HG02571 (cell line): Measurements from ENCODE around the gene BMP5.
"Not testable (repeated sequence)": the region's sequence is repeated elsewhere in the genome, so short reads cannot be mapped to it uniquely, and the experiment has no call there.

Experiments used
- ATAC-seq: cut with Tn5 transposase; IDR thresholded peaks from one replicate; pipeline ENCODE4 v1.9.1; 2021; ENCODE audit warnings: mild to moderate bottlenecking, moderate library complexity; ENCODE audit not compliant: unreplicated experiment

Gene BMP5

DNA sequence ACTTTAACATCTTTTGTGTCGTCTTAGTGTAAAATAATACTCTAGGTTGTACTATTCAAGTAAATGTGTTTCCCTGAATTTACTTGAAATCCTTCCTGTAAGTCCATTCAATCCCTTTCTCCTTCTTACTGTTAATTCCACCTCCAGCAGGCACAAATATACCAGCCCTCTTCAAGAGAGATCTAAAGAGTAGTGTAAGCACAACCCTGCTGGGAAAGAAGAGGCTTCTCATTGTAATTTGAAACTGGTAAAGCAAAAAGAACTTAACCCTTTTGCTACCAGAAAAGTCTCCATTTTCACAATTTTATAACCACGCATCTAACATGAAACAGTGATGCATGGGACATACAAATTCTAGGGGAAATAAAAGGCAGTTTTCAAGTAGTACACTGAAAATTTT, at the start of gene BMP5:
Gene BMP5 (minus strand): TSS at position 191 of the 400 bp plus-strand sequence. CDS start 725 bp downstream, outside the sequence.
- ATAC-seq = no peak

DNA sequence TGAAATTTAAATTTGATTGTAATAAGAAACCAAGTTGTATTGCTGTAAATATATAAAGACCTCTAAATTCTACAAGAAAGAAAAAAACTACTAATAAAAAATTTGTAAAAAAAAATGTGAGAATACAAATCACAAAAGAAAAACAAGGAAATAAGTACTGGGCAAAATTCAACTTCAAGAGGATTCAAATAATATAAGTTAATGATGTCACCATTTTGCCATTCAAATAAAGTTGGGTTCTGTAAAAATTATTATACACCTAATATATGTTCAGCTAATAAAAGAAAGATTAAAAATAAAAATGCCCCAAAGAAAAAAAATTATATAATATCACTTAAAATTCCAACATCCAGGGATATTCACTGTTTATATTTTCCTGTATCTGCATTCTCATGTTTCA, 47.0 kb upstream of the BMP5 start:
- no peak for ATAC-seq

DNA sequence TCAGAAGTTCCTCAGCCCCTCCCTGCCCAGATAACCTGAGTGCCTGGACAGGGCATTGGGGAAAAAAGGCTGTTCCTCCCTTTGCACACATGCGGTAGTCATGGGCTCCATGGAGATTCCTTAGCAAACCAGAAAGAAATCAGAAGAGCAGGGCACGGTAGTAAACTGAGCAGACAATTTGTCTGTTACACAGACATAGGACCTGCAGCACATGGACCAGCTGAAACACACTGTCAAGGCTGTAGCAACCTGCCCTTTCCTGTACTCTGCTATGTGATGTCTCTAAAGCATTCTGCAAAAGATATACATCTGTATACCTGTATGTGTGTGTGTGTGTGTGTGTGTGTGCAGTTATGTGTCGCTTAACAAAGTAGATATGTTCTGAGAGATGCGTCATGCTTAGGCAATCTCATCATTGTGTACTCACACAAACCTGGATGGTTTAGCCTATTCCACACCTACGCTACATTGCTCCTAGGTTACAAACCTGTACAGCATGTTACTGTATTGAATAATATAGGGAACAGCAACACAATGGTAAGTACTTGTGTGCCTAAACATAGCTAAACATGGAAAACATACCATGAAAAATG, 44.4 kb upstream of the BMP5 start:
- ATAC-seq = no peak

DNA sequence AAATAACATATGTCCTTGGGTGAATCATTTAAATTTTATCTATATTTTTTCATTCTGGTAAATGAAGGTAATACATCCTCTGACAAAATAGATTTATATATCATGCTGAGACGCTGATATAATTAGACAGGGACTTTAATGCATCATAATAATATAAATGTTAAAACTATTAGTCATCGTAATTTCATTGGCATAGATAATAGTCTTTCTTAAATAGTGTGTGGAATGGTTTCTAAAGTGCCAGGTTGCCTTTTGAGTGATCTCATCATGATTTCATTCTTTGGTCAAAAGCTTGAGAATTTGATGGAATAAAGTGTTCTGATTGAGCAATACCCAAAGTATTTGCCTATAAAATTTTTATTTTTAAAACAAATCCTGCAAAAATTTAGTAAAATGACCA, 43.2 kb upstream of the BMP5 start:
- ATAC-seq = no peak

DNA sequence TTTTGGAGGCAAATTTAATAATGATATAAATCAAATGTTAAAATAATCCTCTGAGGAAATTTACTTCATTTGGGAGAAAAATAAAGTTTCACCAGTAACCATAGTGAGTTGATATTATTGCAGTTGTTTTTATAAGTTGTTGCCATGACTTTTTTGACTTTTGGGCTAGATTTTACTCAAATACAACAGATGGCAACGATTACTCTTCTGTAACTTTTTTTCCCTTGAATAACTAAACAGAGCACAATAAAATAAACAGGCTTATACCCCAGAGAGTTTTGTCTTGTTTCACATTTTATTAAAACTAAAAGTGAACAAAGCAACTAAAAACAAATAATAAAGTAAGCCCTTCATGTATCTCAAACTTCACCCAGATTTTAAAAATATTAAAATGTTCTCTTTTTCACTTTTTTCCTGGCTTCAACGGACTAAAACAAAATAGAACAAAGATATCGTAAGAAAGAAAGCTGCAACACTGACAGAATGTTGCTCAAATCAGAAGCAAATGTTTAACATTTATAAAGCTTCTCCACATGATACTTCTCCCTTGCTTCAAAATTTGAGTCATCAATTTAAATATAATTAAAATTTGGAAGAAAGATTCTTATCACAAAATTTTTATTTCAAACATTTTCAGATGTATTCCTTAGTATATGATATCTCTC, 42.5 kb upstream of the BMP5 start:
- ATAC-seq = no peak

DNA sequence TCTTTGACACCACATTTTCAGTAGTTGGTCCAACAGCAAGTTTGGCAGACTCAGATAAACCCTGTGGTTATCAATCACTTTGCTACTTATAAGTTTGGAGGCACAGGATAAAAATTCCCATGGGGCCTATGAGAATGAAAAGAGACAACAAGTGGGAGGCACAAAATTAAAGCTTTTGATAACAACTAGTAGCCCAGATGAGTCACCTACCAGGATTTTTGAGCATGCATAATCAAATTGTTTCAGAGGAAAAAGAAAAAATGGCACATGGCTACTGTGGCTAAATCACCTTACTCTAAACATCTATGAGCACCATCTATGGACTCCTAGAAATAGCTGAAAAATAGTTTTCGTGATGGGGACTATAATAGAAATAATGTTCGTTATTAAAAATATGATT, 40.8 kb upstream of the BMP5 start:
- no peak for ATAC-seq

DNA sequence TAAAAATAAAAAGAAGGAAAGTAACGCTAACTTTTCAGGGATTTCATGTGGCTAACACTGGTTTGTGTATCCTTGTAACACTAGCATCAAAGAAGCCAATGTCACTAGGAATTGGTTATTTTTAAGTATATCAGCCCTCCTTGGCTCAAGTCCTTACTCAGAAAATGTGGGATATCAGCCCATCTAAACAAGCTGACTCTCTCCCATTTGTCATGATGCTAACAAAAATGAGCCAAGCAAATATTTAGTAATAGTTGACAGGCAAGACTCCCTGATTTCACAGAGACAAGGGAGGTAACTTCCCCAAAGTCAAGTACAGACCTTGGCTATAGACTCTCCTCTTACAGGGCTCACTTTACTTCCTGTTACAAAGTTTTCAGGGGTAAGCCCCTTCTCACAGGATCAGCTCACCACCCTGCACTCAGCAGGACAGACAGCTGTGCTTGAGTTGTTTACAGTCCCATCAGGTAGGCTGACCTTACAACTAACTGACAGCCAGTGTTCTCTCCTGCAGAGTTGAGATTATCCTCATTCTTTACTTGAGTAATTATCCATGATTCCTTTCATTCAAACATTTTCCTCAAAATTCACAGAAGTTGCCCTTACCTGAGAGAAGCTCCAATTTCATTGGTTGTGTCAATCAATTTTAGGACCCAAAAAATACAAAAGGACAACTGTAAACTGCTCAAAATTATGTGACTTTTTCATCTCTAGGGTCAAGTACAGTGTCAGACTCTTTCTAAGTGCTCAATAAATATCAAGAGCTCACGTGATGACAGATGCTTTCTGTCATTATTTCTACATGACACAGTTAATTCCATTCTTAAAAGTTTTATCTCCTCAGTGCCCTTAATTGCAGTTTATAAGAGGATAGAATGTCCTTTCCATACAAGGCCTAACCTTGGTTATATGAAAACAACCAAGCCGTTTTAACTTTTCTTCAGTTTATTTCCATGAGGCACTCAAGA, 38.1 kb upstream of the BMP5 start:
- no peak for ATAC-seq

DNA sequence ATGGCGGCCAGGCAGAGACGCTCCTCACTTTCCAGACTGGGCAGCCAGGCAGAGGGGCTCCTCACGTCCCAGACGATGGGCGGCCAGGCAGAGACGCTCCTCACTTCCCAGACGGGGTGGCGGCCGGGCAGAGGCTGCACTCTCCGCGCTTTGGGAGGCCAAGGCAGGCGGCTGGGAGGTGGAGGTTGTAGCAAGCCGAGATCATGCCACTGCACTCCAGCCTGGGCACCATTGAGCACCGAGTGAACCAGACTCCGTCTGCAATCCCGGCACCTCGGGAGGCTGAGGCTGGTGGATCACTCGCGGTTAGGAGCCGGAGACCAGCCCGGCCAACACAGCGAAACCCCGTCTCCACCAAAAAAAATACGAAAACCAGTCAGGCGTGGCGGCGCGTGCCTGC, 35.1 kb upstream of the BMP5 start:
- ATAC-seq = not testable (repeated sequence)

DNA sequence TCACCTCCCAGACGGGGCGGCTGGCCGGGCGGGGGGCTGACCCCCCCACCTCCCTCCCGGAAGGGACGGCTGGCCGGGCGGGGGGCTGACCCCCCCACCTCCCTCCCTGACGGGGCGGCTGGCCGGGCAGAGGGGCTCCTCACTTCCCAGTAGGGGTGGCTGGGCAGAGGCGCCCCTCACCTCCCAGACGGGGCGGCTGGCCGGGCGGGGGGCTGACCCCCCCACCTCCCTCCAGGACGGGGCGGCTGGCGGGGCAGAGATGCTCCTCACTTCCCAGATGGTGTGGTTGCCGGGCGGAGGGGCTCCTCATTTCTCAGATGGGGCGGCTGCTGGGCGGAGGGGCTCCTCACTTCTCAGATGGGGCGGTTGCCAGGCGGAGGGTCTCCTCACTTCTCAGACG, 34.5 kb upstream of the BMP5 start:
- ATAC-seq = not testable (repeated sequence)

DNA sequence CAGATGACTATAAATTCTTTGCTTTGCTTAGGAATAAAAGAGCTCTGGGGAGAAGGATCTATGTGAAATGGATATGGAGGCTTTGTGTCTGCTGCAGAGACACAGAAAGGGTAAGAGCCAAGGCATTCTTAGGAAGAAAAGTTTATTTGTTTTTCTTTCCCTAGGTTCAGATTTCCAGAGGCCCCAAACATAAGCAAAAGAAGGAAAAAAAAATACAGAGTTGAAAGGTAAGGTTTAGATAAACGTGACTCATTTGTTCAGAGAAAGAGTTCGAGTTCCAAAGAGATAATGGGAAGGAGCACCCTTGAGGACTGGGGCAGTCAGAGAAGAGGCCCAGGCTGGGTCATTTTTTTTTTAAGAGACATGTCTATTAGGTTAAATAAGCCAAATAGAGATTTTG, 27.4 kb upstream of the BMP5 start:
- no peak for ATAC-seq

DNA sequence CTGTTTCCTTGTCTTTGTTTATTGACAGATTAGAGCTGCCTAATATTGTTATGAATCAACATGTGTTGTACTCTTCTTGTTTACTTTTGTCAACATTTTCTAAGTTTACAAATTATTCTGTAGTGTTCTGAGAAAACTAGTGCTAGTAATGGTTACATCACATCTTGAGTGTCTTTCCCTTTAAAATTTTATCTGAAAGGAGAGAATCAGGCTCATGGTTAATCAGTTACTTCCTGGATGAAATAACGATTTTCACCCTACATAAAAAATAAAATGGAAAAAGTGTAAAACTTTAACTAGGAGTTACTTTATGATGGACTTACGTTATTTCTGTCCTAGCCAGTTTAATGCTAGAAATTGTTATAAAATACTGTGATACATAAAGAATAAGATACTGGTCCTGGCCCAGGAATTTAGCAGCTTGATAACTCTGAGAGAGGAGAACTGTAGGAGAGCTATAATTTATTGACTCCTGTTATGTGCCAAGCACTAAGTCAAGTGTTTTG, 26.4 kb upstream of the BMP5 start:
- ATAC-seq = no peak

DNA sequence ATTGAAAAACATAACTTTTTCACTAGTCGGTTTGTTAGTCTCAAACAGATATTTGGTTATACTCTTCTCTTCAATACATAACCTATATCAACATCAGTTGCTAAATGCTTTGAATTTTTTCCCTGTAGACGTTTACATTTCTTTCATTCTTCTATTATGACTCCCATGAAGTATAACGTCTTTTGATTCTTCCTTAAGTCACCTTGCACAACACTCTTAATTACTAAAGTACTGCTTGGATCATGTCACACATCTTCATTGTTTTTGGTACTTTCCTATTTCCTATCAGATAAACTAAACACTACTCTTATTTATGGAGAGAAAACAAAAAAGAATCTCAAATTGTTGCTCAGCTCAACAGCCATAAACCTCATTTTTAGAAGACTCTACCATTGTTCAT, 23.0 kb upstream of the BMP5 start:
- ATAC-seq = no peak

DNA sequence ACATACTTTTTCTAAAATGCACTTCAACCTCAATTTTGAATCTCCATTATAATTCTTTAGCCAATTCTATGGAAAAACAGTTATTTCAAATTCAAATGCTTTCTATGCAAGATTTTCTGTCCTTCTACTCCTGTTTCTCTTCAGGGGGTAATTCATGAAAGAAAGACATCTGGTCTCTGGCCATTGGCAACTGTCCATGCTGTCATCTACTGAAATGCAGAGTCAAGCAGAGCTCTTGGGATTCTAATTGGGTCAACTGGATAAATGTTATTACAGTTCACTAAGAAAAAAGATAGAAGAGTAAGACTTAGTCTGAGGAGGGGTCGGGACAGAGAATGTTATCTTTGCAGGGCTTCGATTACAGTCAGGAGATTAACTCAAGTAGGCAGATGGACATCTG, 22.0 kb upstream of the BMP5 start:
- no peak for ATAC-seq

DNA sequence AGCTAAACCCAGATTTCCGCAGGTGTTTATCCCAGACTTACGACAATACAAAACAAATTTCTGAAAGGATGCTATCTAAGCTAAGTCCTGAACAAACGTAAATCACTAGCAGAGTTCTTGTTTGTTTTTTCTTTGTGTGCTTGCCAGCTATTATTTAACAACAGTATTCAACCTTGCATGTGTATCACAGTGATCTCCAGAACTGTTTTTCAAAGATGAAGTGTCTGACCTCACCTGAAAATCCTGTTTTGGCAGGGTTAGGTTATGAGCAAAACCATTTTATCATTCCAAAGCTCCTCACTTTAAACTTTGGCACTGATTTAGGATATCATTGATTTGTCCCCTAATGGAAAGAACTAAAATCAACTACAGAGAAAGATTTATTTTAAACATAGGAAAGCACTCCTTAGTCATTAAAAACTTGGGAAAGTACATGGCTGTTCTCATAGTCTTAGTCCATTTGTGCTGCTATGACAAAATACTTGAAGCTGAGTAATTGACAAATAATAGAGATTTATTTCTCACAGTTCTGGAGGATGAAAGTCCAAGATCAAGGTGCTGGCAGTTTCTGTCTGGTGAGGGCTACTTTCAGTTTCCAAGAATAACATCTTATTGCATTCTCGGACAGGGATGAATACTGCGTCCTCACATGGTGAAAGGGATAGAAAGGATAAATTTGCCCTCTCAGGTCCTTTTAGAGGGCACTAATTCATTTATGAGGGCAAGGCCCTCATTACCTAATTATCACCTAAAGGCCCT, 20.8 kb upstream of the BMP5 start:
- ATAC-seq = no peak

DNA sequence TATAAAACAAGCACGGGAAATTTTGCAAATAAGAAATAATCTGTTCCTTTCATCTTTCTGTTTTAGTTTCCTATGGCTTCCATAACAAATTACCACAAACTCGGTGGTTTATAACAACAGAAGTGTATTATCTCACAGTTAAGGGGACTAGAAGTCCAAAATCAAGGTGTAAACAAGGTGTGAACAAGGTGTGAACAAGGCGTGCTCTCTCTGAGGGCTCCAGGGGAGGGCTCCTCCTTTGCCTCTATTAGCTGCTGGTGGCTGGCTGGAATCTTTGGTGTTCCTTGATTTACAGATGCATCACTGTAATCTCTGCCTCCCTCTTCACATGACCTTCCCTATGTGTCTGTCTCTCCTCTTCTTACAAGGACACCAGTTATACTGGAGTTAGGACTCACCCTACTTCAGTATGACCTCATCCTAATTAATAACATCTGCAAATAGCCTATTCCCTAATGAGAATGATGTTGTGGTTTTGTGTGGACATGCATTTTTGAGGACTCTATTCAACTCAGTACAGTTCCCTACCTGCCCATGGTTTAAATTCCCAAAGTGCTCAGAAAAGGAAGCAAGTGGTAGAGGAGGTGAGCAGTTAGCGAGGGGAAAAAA, 17.5 kb upstream of the BMP5 start:
- ATAC-seq = no peak

DNA sequence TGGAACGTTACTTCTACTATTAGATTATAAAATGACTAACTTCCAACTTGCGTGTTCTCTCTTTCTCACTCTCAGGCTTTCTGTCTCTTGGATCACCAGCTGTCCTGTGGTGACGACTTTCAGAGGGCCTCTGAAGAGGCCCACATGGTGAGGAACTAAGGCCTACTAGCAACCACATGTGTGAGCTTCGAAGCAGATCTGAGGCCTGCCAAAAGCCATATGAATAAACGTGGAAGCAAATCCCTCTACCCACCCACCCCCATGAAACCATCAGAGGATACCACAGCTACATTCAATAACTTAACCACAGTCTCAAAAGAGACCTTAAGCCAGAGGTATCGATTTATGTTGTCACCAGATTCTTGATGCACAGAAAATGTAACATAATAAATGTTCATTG, 13.5 kb upstream of the BMP5 start:
- no peak for ATAC-seq

DNA sequence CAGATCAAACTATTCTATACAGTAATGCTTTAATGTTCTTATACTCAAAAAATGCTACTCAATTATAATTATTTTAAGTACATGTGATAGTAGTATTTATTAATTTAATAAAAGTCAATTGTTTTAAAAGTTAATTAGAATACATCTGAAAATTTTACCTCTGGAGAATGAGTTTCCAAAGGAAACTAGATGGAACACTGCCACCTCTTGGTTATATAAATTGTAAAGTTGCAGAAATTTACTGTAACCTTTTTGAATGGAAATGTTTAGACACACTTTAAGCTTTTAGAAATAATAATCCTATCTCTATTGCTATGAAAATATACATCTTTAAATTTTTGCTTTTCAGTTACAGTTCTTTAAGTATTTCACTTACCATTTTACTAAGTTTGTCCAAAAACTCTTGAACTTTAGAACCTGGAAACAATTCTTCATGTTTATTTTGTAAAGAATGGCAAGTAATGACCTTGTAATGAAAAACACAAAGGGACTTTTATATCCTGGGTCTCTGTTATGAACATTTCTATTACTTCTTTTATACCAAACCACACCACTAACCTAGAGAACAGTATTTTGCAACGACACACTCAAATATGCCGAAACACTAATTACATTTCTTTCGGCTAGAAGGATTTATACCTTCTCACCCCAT, 10.9 kb upstream of the BMP5 start:
- no peak for ATAC-seq

DNA sequence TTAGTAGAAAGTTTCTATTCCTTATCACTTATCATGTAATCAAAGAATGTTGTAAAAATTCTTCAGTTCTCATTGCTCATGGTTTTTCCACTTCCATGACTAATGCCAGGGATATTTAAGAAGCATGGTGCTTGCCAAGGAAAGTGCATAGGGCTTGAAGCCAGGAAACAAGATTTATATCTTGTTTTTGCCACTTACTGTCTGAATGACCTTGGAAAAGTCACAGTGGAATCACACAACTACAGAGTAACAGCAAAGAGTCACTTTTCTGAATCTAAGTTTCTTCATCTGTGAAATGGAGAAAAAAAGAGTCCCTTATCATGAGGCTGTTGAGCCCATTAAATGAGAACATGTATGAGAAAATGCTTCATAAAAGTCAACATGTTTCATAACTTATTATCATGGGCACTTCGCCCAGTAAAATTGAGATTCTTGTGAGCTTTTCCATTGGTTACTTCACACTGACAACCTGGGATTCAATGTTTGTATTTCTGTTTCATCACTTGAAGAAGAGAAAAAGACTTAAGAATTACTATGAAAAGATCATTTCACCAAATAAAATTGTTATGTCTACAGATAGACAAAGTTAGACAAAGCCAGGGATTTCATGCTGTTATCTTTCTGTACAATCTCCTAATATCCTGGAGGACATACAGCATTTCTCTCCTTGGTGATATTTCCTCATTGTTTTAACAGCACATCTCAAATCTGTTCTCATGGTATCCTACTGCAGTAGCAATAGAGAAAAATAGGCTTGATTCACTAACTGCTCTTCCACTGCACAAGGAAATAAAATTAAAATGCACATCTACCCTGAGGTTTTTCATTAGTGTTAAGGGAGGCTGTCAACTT, 7.6 kb upstream of the BMP5 start:
- no peak for ATAC-seq

DNA sequence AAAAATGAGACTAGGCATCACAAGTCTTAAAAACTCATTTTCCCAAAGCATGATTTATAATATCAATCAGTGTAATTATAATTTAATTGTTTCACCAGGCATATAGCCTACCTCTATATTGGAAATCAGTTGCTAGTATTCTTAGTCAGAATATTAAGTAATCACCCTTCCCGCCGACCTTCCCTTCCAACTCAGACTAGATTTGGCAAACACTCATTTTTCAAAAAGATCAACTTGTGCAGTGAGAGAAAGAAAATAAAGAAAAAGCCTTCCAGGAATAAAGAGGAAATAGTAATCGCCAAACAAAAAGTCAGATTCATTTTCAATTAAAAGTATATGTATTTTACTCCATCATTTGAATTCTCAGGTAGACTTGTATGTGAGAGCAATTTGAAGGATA, 1.9 kb upstream of the BMP5 start:
- ATAC-seq = no peak
